H1 (cell line): ENCODE measurements around the gene AGR2. TPM values are rescaled to one million over a fixed set of nuclear protein-coding genes. Genes with fewer than 3 reads are reported as not detected.

ENCODE experiments used
- CTCF ChIA-PET: fragments of 300-600 bp; sonication (Branson Sonifier 250); formaldehyde crosslinking; loops from one replicate; lab custom pipeline; 2021; ENCODE audit not compliant: partially characterized antibody; lab: Charles Lee
- POLR2A ChIA-PET: fragments of 300-600 bp; sonication (Branson Sonifier 250); formaldehyde crosslinking; loops from one replicate; lab custom pipeline; 2021; ENCODE audit warnings: inconsistent platforms; ENCODE audit not compliant: partially characterized antibody; lab: Charles Lee
- DNase-seq, 2 experiments: peaks; one replicate each; pipeline versions ENCODE4 v3.0.0 to v3.0.0-alpha.2; 2010 to 2022; ENCODE audit warnings: low spot score in 2 of 2, low read depth in 1 of 2, mixed read lengths in 1 of 2
- FAIRE-seq: peaks from 2 replicates; lab custom pipeline; 2011; peaks lifted over from hg19 to GRCh38; lab: Jason Lieb, UNC
- H2AFZ ChIP-seq: 2 replicates; pipeline ENCODE4 v1.8.1; 2012; ENCODE audit warnings: low read length, inconsistent platforms
- H2AK5ac ChIP-seq: 2 replicates; pipeline ENCODE4 v1.6.1; 2013; ENCODE audit warnings: low read depth, low read length
- H2BK120ac ChIP-seq: replicated peaks from 2 replicates; pipeline ENCODE3; 2013; ENCODE audit warnings: low read depth, low read length, inconsistent platforms
- H2BK12ac ChIP-seq: 2 replicates; pipeline ENCODE4 v1.6.1; 2013; ENCODE audit warnings: low read depth, low read length
- H2BK15ac ChIP-seq: 2 replicates; pipeline ENCODE4 v1.6.1; 2013; ENCODE audit warnings: low read length
- H2BK20ac ChIP-seq: 2 replicates; pipeline ENCODE4 v1.6.1; 2013; ENCODE audit warnings: low read length
- H2BK5ac ChIP-seq: 2 replicates; pipeline ENCODE4 v1.6.1; 2013; ENCODE audit warnings: low read depth, low read length
- H3K14ac ChIP-seq: 2 replicates; pipeline ENCODE4 v1.6.1; 2013; ENCODE audit warnings: inconsistent platforms; ENCODE audit not compliant: insufficient read length
- H3K18ac ChIP-seq: 2 replicates; pipeline ENCODE4 v1.6.1; 2013; ENCODE audit warnings: low read length; ENCODE audit errors: extremely low read depth
- H3K23ac ChIP-seq: 2 replicates; pipeline ENCODE4 v1.6.1; 2013; ENCODE audit warnings: inconsistent platforms; ENCODE audit not compliant: insufficient read length
- H3K23me2 ChIP-seq: 2 replicates; pipeline ENCODE4 v1.6.1; 2013; ENCODE audit warnings: low read depth, low read length
- H3K27ac ChIP-seq: 2 replicates; pipeline ENCODE4 v1.6.1; 2011; ENCODE audit warnings: low read depth, low read length, inconsistent platforms
- H3K27me3 ChIP-seq, 4 experiments: replicated peaks in 1 of 4; 1 replicate in 1 of 4; 2 replicates in 3 of 4; pipeline versions ENCODE4 v1.6.1 to v1.8.1; 2011 to 2013; ENCODE audit warnings: low read length in 3 of 4, mild to moderate bottlenecking in 3 of 4, inconsistent platforms in 2 of 4, mixed read lengths in 2 of 4, moderate library complexity in 1 of 4; ENCODE audit not compliant: control insufficient read depth in 3 of 4, insufficient read depth in 3 of 4; ENCODE audit errors: extremely low read depth in 1 of 4
- H3K36me3 ChIP-seq, 4 experiments: 2 replicates each; pipeline versions ENCODE4 v1.6.1 to v1.8.1; 2011 to 2013; ENCODE audit warnings: mild to moderate bottlenecking in 4 of 4, low read length in 3 of 4, moderate library complexity in 2 of 4, control low read depth in 1 of 4, inconsistent platforms in 1 of 4; ENCODE audit not compliant: insufficient read depth in 4 of 4, control insufficient read depth in 2 of 4
- H3K4ac ChIP-seq: replicated peaks from 2 replicates; pipeline ENCODE3; 2013; ENCODE audit warnings: low read length, low read depth, mixed read lengths, inconsistent platforms; ENCODE audit not compliant: insufficient read length
- H3K4me1 ChIP-seq, 4 experiments: replicated peaks in 1 of 4; 1 replicate in 1 of 4; 2 replicates in 3 of 4; pipeline versions ENCODE4 v1.6.1 to v1.8.1; 2011 to 2013; ENCODE audit warnings: low read length in 3 of 4, inconsistent platforms in 2 of 4, mixed read lengths in 1 of 4; ENCODE audit not compliant: insufficient read depth in 4 of 4, control insufficient read depth in 3 of 4
- H3K4me2 ChIP-seq, 2 experiments: 2 replicates each; pipeline versions ENCODE4 v1.6.1 to v1.8.1; 2011 to 2013; ENCODE audit warnings: low read depth in 2 of 2, low read length in 2 of 2, control low read depth in 1 of 2, inconsistent platforms in 1 of 2, mild to moderate bottlenecking in 1 of 2; ENCODE audit not compliant: insufficient read depth in 1 of 2
- H3K4me3 ChIP-seq, 4 experiments: fragments of 200-600, 300-600 bp in 1 of 4; sonication (generic), shearing (Covaris generic), sonication (Bioruptor Twin) in 1 of 4; 2 replicates each; pipeline versions ENCODE4 v1.5.1 to v1.8.1; 2011 to 2016; ENCODE audit warnings: low read length in 4 of 4, low read depth in 3 of 4, control low read depth in 2 of 4, inconsistent platforms in 2 of 4, mild to moderate bottlenecking in 2 of 4, mixed read lengths in 1 of 4, moderate library complexity in 1 of 4; ENCODE audit not compliant: insufficient read depth in 2 of 4; ENCODE audit errors: extremely low read depth in 1 of 4
- H3K56ac ChIP-seq: replicated peaks from 2 replicates; pipeline ENCODE3; 2013; ENCODE audit warnings: low read depth, mild to moderate bottlenecking, mixed read lengths, low read length, inconsistent platforms; ENCODE audit not compliant: insufficient read length
- H3K79me1 ChIP-seq: 2 replicates; pipeline ENCODE4 v1.6.1; 2013; ENCODE audit warnings: low read depth, low read length, control low read depth
- H3K79me2 ChIP-seq, 2 experiments: 2 replicates each; pipeline versions ENCODE4 v1.6.1 to v1.8.1; 2012 to 2013; ENCODE audit warnings: low read length in 2 of 2, mild to moderate bottlenecking in 2 of 2, inconsistent platforms in 1 of 2; ENCODE audit not compliant: insufficient read depth in 2 of 2, control insufficient read depth in 1 of 2
- H3K9ac ChIP-seq, 4 experiments: replicated peaks in 1 of 4; 1 replicate in 1 of 4; 2 replicates in 3 of 4; pipeline versions ENCODE4 v1.6.1 to v1.8.1; 2011 to 2013; ENCODE audit warnings: low read depth in 3 of 4, low read length in 3 of 4, control low read depth in 2 of 4, mild to moderate bottlenecking in 2 of 4, moderate library complexity in 2 of 4, inconsistent platforms in 1 of 4; ENCODE audit errors: extremely low read depth in 1 of 4
- H3K9me3 ChIP-seq, 2 experiments: 2 replicates each; pipeline versions ENCODE4 v1.6.1 to v1.8.1; 2012 to 2013; ENCODE audit warnings: mild to moderate bottlenecking in 2 of 2, moderate library complexity in 2 of 2, control low read depth in 1 of 2, inconsistent platforms in 1 of 2, low read depth in 1 of 2, low read length in 1 of 2, mixed read lengths in 1 of 2; ENCODE audit not compliant: insufficient read depth in 2 of 2
- H4K20me1 ChIP-seq, 2 experiments: replicated peaks in 1 of 2; 2 replicates each; pipeline versions ENCODE3 to v1.8.1; 2011 to 2013; ENCODE audit warnings: inconsistent platforms in 2 of 2, low read length in 2 of 2, mild to moderate bottlenecking in 1 of 2; ENCODE audit not compliant: insufficient read depth in 2 of 2, control insufficient read depth in 1 of 2
- H4K5ac ChIP-seq: 2 replicates; pipeline ENCODE4 v1.6.1; 2013; ENCODE audit warnings: low read length, low read depth, mixed read lengths, inconsistent platforms; ENCODE audit not compliant: insufficient read length
- H4K8ac ChIP-seq: 2 replicates; pipeline ENCODE4 v1.8.0; 2013; ENCODE audit warnings: mild to moderate bottlenecking, moderate library complexity, low read length, inconsistent platforms; ENCODE audit not compliant: insufficient read depth; ENCODE audit errors: extremely low read depth
- H4K91ac ChIP-seq: replicated peaks from 2 replicates; pipeline ENCODE3; 2013; ENCODE audit warnings: low read length, mixed read lengths, inconsistent platforms; ENCODE audit not compliant: insufficient read length
- BACH1 ChIP-seq: IDR thresholded peaks from 2 replicates; pipeline ENCODE4 v1.6.1; 2012; ENCODE audit warnings: low read length, improper control_type of control experiment
- BCL11A ChIP-seq, 2 experiments: IDR thresholded peaks; one replicate each; pipeline ENCODE4 v1.6.1; 2011; ENCODE audit warnings: low read depth in 2 of 2, low read length in 2 of 2, mild to moderate bottlenecking in 2 of 2
- GABPA ChIP-seq: IDR thresholded peaks from 2 replicates; pipeline ENCODE4 v1.6.1; 2011; ENCODE audit warnings: mild to moderate bottlenecking, low read length, moderate library complexity, borderline replicate concordance; ENCODE audit not compliant: insufficient read depth
- JUND ChIP-seq: IDR thresholded peaks from 2 replicates; pipeline ENCODE4 v1.6.1; 2011; ENCODE audit warnings: mild to moderate bottlenecking, improper control_type of control experiment, low read length
- KDM4A ChIP-seq: IDR thresholded peaks from one replicate; pipeline ENCODE4 v1.7.1; 2012; ENCODE audit warnings: low read depth, mild to moderate bottlenecking, moderate library complexity, low read length, inconsistent platforms; ENCODE audit not compliant: severe bottlenecking
- KDM5A ChIP-seq: fragments of 200-600 bp; IDR thresholded peaks from 2 replicates; pipeline ENCODE4 v1.7.1; 2012; ENCODE audit warnings: mild to moderate bottlenecking, low read length, inconsistent platforms, mixed read lengths
- PHF8 ChIP-seq: fragments of 200-600 bp; sonication (generic); conservative IDR thresholded peaks from 2 replicates; pipeline ENCODE4 v1.7.1; 2012; ENCODE audit warnings: low read depth, mild to moderate bottlenecking, inconsistent platforms, low read length, moderate library complexity
- RBBP5 ChIP-seq: IDR thresholded peaks from 2 replicates; pipeline ENCODE4 v1.7.1; 2012; ENCODE audit warnings: low read depth, mild to moderate bottlenecking, inconsistent platforms, low read length, moderate library complexity, borderline replicate concordance
- TAF7 ChIP-seq: optimal IDR thresholded peaks from 2 replicates; pipeline ENCODE3; 2011; ENCODE audit warnings: low read depth, mild to moderate bottlenecking, inconsistent platforms, low read length, moderate library complexity, borderline replicate concordance
- TEAD4 ChIP-seq: IDR thresholded peaks from 2 replicates; pipeline ENCODE4 v1.6.1; 2012; ENCODE audit warnings: low read depth, low read length, inconsistent platforms, mixed read lengths
- WGBS, 2 experiments: shearing (Covaris generic) in 1 of 2; methylation state at CpG; one replicate each; pipeline versions ENCODE4 v1.1.6 to v1.1.7; 2013 to 2015; ENCODE audit warnings: low lambda C conversion rate in 2 of 2, mixed read lengths in 2 of 2, inconsistent platforms in 1 of 2, low coverage in 1 of 2, missing lambda C conversion rate in 1 of 2; ENCODE audit not compliant: insufficient replicate concordance in 2 of 2, insufficient coverage in 1 of 2, insufficient read length in 1 of 2; ENCODE audit errors: extremely low coverage in 1 of 2, missing lambda C conversion rate in 1 of 2; 5-methylcytosine and 5-hydroxymethylcytosine counted together
- polyA plus RNA-seq, 7 experiments: library from polyadenylated mRNA; depleted of rRNA in 3 of 7; stranded (reverse) in 5 of 7; unstranded in 2 of 7; fragments of >200 nt in 5 of 7; fragments of 200-250 nt in 2 of 7; gene quantifications; 1 replicate in 5 of 7; 2 replicates in 1 of 7; 4 replicates in 1 of 7; pipeline versions ENCODE4 v1.2.1 to v1.2.3, GENCODE V29; 2011 to 2013; ENCODE audit warnings: missing spikeins in 2 of 7, mixed read lengths in 2 of 7
- total RNA-seq: library from RNA; stranded (reverse); fragmentation: NEBNext Ultra II Directional; extraction: Animal tissue kit (Norgen Biotek cat#: 25700); gene quantifications from 2 replicates; pipeline ENCODE4 v1.2.1, GENCODE V29; 2021
- TF ChIP-seq, protein P1 (sequence below): IDR thresholded peaks from 2 replicates; pipeline ENCODE4 v1.6.1; 2012; ENCODE audit warnings: low read length, inconsistent platforms

The AGR2 gene
- total and polyA plus RNA-seq, 2 of the 8 experiments (the other 6 are each of a cell fraction or from before 2014, with no cell fraction given), result not detected

DNA sequence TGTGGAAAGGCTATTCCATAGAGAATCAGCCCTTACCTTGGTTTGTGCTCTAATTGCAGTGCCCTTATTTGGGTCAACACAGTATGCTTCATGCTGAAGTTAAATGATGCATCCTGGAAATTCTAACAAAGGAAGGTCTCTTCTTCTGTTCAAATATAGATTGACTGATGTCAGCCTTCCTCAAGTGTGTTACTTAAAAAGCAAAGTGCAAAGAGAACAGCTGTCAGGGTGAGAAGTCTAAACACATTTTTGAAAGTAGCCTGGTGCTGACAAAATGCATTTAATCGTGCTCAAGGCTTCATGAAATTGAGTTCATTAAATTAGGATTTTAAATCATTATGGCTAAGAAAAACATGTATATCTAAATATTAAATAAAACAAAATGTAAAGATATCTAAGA is 19.5 kb downstream of the AGR2 start:
- H3K23ac ChIP-seq, result no peak overlapping the region
- no peak overlapping the region for H3K4ac ChIP-seq
- WGBS, 2 experiments, result 90% methylated on average over 1 of the region's 1 CpG; no CpG with 5 or more reads in 1 of the 2 experiments
- H3K14ac ChIP-seq, result no peak overlapping the region
- no peaks in the 10 kb centered on the region for H4K20me1 ChIP-seq
- H3K56ac ChIP-seq, result no peak overlapping the region
- no peak overlapping the region for H3K27ac ChIP-seq
- no peak overlapping the region for H2AFZ ChIP-seq
- no peak overlapping the region for H3K4me2 ChIP-seq
- H2AK5ac ChIP-seq, result no peak overlapping the region
- no peak overlapping the region for H2BK15ac ChIP-seq
- no peak overlapping the region for H4K91ac ChIP-seq
- H3K23me2 ChIP-seq, result no peaks in the 10 kb centered on the region
- no peak overlapping the region for H4K5ac ChIP-seq
- no peaks in the 10 kb centered on the region for H3K79me2 ChIP-seq
- no peaks in the 10 kb centered on the region; a peak in 1 of 4 replicates for H3K9me3 ChIP-seq
- no peak overlapping the region for H4K8ac ChIP-seq
- H2BK5ac ChIP-seq, result no peak overlapping the region
- no peak overlapping the region for H2BK120ac ChIP-seq
- H3K4me1 ChIP-seq, result no peaks in the 10 kb centered on the region
- CTCF ChIA-PET, result no interaction called here
- H3K9ac ChIP-seq, result no peak overlapping the region
- H3K4me3 ChIP-seq, result no peak overlapping the region
- H2BK12ac ChIP-seq, result no peak overlapping the region
- H3K79me1 ChIP-seq, result no peaks in the 10 kb centered on the region; the same call in 1 of the 2 replicates
- no peaks in the 10 kb centered on the region for H3K27me3 ChIP-seq
- TF ChIP-seq PHF8, result no peak
- TF ChIP-seq BACH1, result no peak
- TF ChIP-seq, protein P1, sequence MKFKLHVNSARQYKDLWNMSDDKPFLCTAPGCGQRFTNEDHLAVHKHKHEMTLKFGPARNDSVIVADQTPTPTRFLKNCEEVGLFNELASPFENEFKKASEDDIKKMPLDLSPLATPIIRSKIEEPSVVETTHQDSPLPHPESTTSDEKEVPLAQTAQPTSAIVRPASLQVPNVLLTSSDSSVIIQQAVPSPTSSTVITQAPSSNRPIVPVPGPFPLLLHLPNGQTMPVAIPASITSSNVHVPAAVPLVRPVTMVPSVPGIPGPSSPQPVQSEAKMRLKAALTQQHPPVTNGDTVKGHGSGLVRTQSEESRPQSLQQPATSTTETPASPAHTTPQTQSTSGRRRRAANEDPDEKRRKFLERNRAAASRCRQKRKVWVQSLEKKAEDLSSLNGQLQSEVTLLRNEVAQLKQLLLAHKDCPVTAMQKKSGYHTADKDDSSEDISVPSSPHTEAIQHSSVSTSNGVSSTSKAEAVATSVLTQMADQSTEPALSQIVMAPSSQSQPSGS, result no peak
- TF ChIP-seq JUND, result no peak
- TF ChIP-seq TAF7, result no peak
- no peak for TF ChIP-seq TEAD4
- no peak for TF ChIP-seq GABPA
- TF ChIP-seq KDM4A, result no peak
- no peak for TF ChIP-seq BCL11A (IDR thresholded peaks at IDR 0.05; ENCODE audit: low read depth in 2 of 2, low read length in 2 of 2)
- no peak for TF ChIP-seq KDM5A
- TF ChIP-seq RBBP5, result no peak
- TF ChIP-seq, all 59 proteins: peak for 0
- Histone ChIP-seq H3K36me3 (no peaks in the 10 kb centered on the region; a peak in 1 of 8 replicates), H3K18ac (no peak overlapping the region), H2BK20ac (no peak overlapping the region)
- FAIRE-seq (no peak), DNase-seq (no peak)
- POLR2A ChIA-PET, result no interaction called here
